A673 (cell line): ENCODE measurements around the gene POMGNT1.

Experiments used
- EZH2 ChIP-seq: fragments of 200-600 bp; sonication (generic); IDR thresholded peaks from 2 replicates; pipeline ENCODE4 v1.6.1; 2017; ENCODE audit warnings: borderline replicate concordance, low read depth, mild to moderate bottlenecking, mixed read lengths, antibody characterized with exemption, low read length; ENCODE audit not compliant: poor library complexity, severe bottlenecking
- TF ChIP-seq, protein P1 (sequence below): fragments of 300-800, 200-600 bp; sonication (generic); conservative IDR thresholded peaks from 2 replicates; pipeline ENCODE4 v1.5.1; 2017; ENCODE audit warnings: low read depth, mild to moderate bottlenecking, antibody characterized with exemption, low read length, moderate library complexity, mixed read lengths

DNA sequence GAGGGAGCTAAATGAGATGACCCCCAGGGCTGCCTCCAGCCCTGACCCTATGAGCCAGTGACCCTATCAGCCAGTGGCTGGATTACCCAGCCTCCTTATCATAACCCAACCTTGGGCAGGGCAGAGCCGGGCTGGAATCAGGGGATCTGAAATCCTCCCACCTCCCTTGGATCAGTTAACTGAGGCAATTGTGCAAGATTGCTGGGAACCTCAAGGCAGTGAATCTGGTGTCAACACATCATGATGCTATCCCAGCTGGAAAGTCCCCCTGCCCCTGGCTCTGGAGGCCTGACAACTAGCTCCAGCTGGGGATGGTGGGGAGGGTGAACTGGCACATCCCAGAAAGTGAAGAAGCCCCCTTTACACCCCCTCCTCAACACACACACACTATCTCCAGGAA, 29.8 kb downstream of the POMGNT1 start:
- TF ChIP-seq, protein P1, sequence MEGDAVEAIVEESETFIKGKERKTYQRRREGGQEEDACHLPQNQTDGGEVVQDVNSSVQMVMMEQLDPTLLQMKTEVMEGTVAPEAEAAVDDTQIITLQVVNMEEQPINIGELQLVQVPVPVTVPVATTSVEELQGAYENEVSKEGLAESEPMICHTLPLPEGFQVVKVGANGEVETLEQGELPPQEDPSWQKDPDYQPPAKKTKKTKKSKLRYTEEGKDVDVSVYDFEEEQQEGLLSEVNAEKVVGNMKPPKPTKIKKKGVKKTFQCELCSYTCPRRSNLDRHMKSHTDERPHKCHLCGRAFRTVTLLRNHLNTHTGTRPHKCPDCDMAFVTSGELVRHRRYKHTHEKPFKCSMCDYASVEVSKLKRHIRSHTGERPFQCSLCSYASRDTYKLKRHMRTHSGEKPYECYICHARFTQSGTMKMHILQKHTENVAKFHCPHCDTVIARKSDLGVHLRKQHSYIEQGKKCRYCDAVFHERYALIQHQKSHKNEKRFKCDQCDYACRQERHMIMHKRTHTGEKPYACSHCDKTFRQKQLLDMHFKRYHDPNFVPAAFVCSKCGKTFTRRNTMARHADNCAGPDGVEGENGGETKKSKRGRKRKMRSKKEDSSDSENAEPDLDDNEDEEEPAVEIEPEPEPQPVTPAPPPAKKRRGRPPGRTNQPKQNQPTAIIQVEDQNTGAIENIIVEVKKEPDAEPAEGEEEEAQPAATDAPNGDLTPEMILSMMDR = no peak
- TF ChIP-seq EZH2 = no peak
